ENCODE data around the gene RGS6. TPM values are rescaled to one million over a fixed set of nuclear protein-coding genes. Genes with fewer than 3 reads are reported as not detected.
A peak's percentile ranks its signal among the peaks of the same experiment; 100 is the strongest.

RGS6 gene
- total RNA-seq, 4 donors from 2014 or later, result 0.83 to 2.4 (median 1.5) TPM

DNA sequence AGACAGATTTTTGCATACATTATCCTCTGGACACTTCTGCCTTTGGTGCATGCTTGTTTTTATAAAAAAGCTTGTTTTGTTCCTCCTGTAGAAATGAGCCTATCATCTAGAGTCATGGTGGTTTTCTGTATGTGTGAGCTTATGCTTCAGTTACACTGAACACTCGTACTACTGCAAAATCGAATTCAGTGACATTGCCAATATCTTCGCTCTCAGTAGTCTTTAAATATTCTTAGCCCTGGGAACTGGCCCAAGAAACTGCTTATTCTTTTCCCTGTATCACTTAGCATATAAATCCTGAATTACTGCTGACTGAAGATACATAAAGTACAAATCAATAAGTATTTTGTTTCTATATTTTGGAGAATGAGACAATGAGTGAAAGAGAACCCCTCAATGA is 70.5 kb downstream of the RGS6 start:
- H3K27ac ChIP-seq (replicated peaks in 1 of 4), result no peak overlapping the region
- intact Hi-C loops (cut with DNase I), result no loop called here
- H3K4me3 ChIP-seq, result no peak overlapping the region
- no peaks in the 10 kb centered on the region for H3K27me3 ChIP-seq
- TF ChIP-seq EP300 (IDR thresholded peaks at IDR 0.05) (no peak), CTCF (IDR thresholded peaks at IDR 0.05) (no peak), POLR2A (IDR thresholded peaks at IDR 0.05; ENCODE audit: low read depth) (no peak), POLR2AphosphoS5 (IDR thresholded peaks at IDR 0.05) (no peak)
- DNase-seq (ENCODE audit: extremely low spot score), result no peak
- H3K36me3 ChIP-seq, result no peaks in the 10 kb centered on the region
- 82% methylated on average over 3 of the region's 3 CpGs for WGBS
- no peaks in the 10 kb centered on the region for H3K9me3 ChIP-seq
- H3K4me1 ChIP-seq, result no peaks in the 10 kb centered on the region

DNA sequence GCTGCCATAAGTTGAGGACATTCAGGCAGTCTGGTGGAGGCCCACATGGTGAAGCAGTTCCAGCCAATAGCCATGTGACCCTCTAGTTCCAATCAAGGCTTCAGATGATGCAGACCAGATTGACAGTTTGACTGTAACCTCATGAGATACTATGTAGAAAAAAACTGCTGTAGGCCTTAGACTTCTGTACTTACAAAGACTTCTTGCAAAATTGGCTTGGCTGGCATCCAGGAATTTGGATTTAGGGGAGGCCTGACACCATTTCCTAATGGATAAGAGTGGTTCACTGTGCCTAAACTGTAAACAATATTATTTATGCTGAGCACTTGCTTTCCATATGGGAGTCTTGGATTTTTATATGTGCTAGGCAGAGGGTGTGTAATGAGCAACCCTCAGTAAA is 76.4 kb downstream of the RGS6 start:
- H3K27ac ChIP-seq (replicated peaks in 1 of 4), result no peak overlapping the region
- no peak overlapping the region for H3K4me3 ChIP-seq
- H3K4me1 ChIP-seq, result no peaks in the 10 kb centered on the region
- H3K9me3 ChIP-seq, result no peaks in the 10 kb centered on the region
- TF ChIP-seq EP300 (IDR thresholded peaks at IDR 0.05), result no peak
- TF ChIP-seq CTCF (IDR thresholded peaks at IDR 0.05), result no peak
- no peak for TF ChIP-seq POLR2A (IDR thresholded peaks at IDR 0.05; ENCODE audit: low read depth)
- TF ChIP-seq POLR2AphosphoS5 (IDR thresholded peaks at IDR 0.05), result no peak
- no peaks in the 10 kb centered on the region for H3K36me3 ChIP-seq
- no peak for DNase-seq (ENCODE audit: extremely low spot score)
- intact Hi-C loops (cut with DNase I), result no loop called here
- H3K27me3 ChIP-seq, result no peaks in the 10 kb centered on the region

DNA sequence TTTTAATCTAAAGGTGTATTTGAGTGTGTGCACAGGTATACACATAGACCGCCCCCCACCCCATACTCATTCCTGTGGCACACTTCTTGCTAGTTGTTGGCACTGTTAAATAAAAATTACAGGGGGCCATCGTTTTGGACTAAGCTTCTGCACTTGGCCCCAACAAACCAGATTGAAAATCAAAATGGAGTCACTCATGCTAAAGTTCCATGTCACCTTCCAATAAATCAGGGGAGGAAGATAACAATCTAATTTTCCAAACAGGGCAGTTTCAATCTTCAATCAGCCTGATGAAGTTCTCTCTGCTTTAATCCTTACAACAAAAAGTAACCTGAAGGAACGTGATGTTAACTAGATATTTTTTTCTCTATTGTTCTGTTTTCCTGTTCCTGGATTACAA is 78.2 kb downstream of the RGS6 start:
- no peak for DNase-seq (ENCODE audit: extremely low spot score)
- intact Hi-C loops (cut with DNase I), result no loop called here
- Histone ChIP-seq H3K4me3 (no peak overlapping the region), H3K36me3 (no peaks in the 10 kb centered on the region), H3K9me3 (no peaks in the 10 kb centered on the region), H3K27me3 (no peaks in the 10 kb centered on the region), H3K27ac (replicated peaks in 1 of 4) (no peak overlapping the region), H3K4me1 (no peaks in the 10 kb centered on the region)
- WGBS, result 82% methylated on average over 3 of the region's 3 CpGs
- TF ChIP-seq EP300 (IDR thresholded peaks at IDR 0.05) (no peak), POLR2A (IDR thresholded peaks at IDR 0.05; ENCODE audit: low read depth) (no peak), CTCF (IDR thresholded peaks at IDR 0.05) (no peak), POLR2AphosphoS5 (IDR thresholded peaks at IDR 0.05) (no peak)

DNA sequence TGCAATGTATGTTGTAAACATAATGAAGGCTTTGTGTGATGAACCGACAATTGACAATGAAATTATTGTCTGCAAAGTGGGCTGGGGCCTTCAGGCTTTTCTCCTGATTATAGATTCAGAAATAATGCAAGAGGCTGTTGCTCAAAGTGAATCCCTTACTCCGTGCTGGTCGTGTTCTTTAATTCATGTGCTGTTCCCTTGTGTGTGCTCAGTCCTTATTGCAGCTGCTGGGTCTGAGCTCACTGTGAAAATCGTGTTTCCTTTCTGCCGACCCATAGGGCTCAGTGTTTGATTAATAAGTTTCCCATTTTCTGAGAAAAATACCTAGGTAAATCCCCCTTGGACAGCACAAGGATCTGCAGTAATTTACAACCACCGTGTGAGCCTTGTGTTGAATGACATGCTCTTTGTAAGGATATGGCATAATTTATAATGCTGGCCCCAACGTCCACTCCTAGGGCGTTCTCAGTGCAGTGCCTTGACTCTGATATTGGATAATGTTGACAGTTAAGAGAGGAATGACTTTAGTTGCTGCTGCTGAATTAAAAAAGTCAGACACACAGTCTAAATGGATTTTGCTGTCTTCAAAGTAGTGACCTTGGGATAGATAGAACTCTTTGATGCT is 81.6 kb downstream of the RGS6 start:
- Histone ChIP-seq H3K9me3 (peaks cover 0 to 8% (median 0%) of the 10 kb centered on the region in 4 donors), H3K4me1 (no peaks in the 10 kb centered on the region), H3K27me3 (no peaks in the 10 kb centered on the region), H3K36me3 (no peaks in the 10 kb centered on the region), H3K27ac (replicated peaks in 1 of 4) (no peak overlapping the region), H3K4me3 (no peak overlapping the region)
- peak; percentile 62 for DNase-seq (ENCODE audit: extremely low spot score)
- TF ChIP-seq EP300 (IDR thresholded peaks at IDR 0.05) (no peak), CTCF (IDR thresholded peaks at IDR 0.05) (no peak), POLR2A (IDR thresholded peaks at IDR 0.05; ENCODE audit: low read depth) (no peak), POLR2AphosphoS5 (IDR thresholded peaks at IDR 0.05) (no peak)
- WGBS, result 57% methylated on average over 8 of the region's 8 CpGs
- intact Hi-C loops (cut with DNase I), result no loop called here

DNA sequence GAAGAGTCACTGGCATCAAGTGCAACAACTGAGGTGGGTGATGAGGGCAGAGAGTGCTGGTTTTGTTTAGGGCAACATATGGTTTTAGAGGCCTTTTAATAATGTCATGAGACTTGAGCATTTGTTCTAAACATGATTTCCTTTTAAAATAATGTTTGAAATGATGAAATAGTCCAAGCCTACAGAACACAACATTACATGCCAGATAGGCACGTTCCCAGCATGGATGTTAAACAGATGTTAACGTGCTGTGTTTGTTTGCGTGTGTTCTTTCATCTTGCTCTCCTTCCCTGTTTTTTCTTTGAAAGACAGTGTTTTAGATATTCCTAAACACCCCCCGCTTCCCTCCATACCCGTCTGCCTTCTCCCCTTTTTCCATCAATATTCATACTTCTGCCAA is 82.3 kb downstream of the RGS6 start:
- Histone ChIP-seq H3K27me3 (no peaks in the 10 kb centered on the region), H3K4me1 (peaks cover 0 to 5% (median 0%) of the 10 kb centered on the region in 4 donors), H3K36me3 (no peaks in the 10 kb centered on the region), H3K4me3 (no peak overlapping the region), H3K9me3 (peaks cover 0 to 8% (median 0%) of the 10 kb centered on the region in 4 donors), H3K27ac (replicated peaks in 1 of 4) (no peak overlapping the region)
- WGBS, result 84% methylated on average over 5 of the region's 5 CpGs
- DNase-seq (ENCODE audit: extremely low spot score), result peak; percentile 31
- intact Hi-C loops (cut with DNase I), result no loop called here
- no peak for TF ChIP-seq EP300 (IDR thresholded peaks at IDR 0.05)
- no peak for TF ChIP-seq POLR2AphosphoS5 (IDR thresholded peaks at IDR 0.05)
- TF ChIP-seq POLR2A (IDR thresholded peaks at IDR 0.05; ENCODE audit: low read depth), result no peak
- no peak for TF ChIP-seq CTCF (IDR thresholded peaks at IDR 0.05)
